GM21423 (cell line): Measurements from ENCODE around the gene ZBTB1.
A peak's percentile ranks its signal among the peaks of the same experiment; 100 is the strongest.

Source experiments
- ATAC-seq: cut with Tn5 transposase; IDR thresholded peaks from one replicate; pipeline ENCODE4 v1.9.1; 2021; ENCODE audit warnings: mild to moderate bottlenecking, moderate library complexity; ENCODE audit not compliant: unreplicated experiment

ZBTB1 gene

GRCh38 chr14:64504310-64504896 lies at the start of gene ZBTB1:
ZBTB1 (plus strand) TSS chr14:64504770; CDS start chr14:64521505, 16,735 bp downstream.
- peak; percentile 27 for ATAC-seq

DNA sequence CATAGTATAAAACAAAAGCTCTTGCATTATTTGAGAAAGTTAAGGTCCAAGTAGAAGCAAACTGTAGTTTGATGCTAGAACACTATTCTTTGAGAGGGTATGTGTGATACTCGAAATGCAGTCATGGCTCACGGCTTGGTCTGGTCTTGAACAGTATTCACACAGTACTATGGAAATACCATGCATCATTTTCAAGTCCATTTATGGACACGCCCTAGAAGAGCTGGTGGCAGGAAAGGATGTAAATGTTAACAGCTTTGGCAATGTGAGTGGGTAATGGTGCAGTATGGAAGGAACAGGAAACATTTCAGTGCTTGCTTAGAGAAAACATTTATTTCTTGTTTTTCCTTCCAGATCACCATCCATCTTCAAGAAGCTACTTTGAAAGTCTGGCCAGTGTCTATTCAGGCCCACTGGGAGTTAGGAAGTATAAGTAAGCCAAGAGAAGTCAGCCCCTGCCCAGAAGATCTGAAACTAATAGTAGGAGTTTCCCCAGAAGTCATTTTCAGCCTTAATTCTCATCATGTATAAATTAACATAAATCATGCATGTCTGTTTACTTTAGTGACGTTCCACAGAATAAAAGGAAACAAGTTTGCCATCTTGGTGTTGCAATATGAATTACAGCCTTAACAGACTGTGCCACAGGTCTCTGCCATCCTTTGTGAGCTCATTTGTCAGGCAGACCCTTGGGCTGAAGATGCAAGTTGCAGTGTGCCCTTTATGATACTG lies 45.0 kb upstream of the ZBTB1 start:
- ATAC-seq: no peak

DNA sequence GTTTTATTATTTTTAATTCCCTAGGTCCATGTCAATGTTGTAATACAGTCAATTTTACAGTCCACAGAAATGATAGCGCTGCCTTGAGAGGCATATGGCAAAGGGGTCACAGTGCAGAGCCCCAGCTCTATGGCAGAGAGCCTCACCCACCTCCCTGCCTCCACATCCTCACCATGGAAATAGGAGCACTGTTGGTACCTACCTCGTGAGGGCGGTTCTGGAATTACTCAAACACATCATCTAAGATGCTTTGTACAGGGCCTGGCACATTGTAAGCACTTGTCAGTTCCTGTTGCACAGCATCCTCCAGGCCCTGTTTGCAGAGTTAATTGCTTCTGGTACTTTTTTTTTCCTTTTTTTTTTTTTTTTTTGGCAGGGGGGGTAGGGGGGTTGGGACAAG lies 43.3 kb upstream of the ZBTB1 start:
- no peak for ATAC-seq

- no peak for ATAC-seq
Observed at GRCh38 chr14:64463195-64463594, 41.4 kb upstream of the ZBTB1 start.

GRCh38 chr14:64463873-64464272 lies 40.7 kb upstream of the ZBTB1 start:
- ATAC-seq: no peak

- peak; percentile 1 for ATAC-seq
Observed at GRCh38 chr14:64464651-64465050, 39.9 kb upstream of the ZBTB1 start.

DNA sequence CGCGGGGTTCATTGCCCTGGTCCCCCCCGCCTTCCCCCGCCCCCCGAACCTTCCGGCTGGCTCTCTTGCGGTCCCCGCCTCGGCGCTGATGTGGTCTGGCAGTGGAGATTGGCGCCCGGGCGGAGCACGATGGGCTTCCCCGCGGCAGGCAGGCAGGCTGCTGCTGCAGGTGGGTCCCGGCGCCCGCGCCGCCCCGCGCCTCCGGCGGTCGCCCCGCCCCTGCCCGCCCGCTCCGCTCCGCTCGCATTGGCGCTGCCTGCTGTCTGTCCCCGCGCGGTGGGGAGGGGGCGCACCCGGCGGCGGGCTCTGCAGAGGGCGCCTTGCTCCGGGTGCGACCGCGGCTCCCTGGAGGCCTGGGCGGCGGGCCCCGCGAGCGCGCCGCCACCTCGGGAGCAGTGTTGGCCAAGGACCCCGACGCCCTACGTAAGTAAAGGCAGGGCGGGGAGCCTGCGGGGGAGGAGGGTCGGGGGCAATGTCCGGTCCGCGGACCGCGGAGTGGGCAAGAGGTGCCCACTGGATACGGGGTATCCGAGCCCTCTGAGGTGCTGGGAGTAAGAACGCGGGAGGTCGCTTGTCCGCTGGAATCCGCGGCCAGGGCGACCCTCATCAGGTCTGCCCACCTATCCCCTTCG lies 39.3 kb upstream of the ZBTB1 start, which contains the start of gene AKAP5:
TSS of gene AKAP5 (plus strand) at position 309 of the 632 bp plus-strand sequence. CDS start 2,896 bp downstream, outside the sequence.
- ATAC-seq: peak; percentile 74

DNA sequence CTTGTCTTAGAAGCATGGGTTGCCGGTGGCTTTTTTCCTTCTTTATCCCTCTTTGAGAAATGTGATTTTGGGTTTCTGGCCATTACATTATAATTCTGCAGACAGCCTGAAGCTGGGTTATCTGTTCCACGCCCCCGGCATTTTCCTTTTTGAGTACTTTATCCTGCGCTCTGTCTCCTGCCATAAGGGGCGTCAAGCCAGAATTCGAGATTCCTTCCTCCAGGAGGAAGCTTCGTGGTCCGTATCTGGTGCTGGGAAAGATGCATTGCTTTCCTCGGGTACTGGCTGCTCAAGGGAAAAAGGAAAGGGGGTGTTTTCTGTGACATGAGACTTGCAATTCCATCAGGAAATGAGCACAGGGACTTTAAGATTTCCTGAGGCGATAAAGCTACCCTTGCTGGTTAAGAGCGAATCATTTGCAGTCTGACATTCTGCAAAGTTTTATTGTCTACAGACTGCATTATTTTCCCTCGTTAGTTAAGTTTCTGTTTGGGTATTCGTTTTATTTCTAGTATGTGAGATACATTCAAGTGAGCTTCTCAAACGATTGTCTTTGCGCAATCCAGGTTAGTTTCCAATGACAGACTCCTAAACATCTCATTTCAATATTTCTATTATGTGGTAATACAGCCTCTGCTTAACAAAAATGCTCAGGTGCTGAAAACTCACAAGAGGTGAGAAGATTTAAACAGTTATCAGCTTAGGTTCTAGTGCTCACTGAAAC lies 38.6 kb upstream of the ZBTB1 start:
- no peak for ATAC-seq

- ATAC-seq: no peak
Observed at GRCh38 chr14:64467101-64467500, 37.5 kb upstream of the ZBTB1 start.

DNA sequence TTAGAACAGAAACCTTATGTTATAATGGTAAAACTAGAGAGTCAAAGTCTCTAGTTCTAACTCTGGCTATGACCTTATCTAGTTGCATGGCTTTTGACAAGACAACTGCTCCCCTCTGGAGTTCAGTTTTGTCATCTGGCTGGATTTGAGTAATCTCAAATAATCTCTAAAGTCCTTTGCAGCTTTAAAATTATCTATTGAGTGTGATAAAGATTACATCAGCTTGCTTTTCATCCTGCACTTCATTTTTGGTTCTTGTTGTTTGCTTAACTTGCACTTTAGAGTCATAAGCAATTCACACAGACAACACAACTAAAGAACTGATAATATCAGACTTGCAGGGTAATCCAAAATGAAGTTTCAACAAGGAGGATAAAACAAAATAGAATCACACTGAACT lies 37.0 kb upstream of the ZBTB1 start:
- ATAC-seq: no peak

DNA sequence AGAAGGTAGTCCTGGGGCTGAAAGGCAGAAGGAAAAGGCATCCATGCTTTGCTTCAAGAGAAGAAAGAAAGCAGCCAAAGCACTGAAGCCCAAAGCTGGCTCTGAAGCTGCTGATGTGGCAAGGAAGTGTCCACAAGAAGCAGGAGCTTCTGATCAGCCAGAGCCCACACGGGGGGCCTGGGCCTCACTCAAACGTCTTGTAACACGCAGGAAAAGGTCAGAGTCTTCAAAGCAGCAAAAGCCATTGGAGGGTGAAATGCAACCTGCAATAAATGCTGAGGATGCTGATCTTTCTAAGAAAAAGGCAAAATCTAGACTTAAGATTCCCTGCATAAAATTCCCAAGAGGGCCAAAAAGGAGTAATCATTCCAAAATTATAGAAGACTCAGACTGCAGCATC lies 36.1 kb upstream of the ZBTB1 start:
- no peak for ATAC-seq

DNA sequence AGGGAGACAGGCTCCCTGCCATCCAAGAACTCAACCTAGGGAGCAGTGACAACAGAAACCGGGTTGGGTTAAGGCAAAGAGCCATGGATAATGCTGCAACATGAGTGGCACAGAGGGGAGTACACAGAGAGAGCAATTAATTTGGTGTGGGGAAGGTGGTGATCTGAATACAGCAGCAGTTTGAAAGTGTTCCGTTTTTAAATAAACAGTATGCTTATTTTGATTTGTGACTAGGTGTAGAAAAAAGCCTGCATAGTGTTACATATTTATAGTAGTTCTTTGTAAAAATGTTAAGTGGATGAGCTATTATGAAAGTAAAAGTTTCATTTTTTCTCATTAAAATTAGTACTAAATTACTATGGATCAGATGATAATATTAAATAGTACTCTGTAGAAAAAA lies 30.5 kb upstream of the ZBTB1 start:
- ATAC-seq: no peak

GRCh38 chr14:64474698-64475097 lies 29.9 kb upstream of the ZBTB1 start:
- ATAC-seq: no peak

- ATAC-seq: no peak
Observed at GRCh38 chr14:64475585-64476273, 28.8 kb upstream of the ZBTB1 start.

- ATAC-seq: no peak
Observed at GRCh38 chr14:64476438-64476837, 28.1 kb upstream of the ZBTB1 start.

GRCh38 chr14:64478634-64479250 lies 25.8 kb upstream of the ZBTB1 start:
- no peak for ATAC-seq

GRCh38 chr14:64488590-64489099 lies 15.9 kb upstream of the ZBTB1 start:
- no peak for ATAC-seq

DNA sequence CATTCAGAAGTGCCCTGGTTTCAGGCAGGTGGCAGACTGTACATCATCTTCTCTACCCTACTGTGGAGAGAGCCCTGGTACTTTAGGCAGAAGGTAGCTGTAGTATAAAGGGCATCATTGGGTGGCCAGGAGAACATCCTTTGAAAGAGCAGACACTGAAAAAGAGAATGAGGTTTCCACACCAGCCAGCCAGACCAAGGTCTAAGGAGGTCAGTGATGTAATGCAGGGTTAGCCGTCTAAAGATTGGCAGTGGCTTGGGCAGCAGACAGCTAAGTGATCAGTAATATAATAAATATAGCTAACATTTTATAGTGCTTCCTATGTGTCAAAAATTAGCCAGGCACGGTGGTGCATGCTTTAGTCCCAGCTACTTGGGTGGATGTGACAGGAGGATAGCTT lies 12.9 kb upstream of the ZBTB1 start:
- no peak for ATAC-seq

GRCh38 chr14:64493455-64493854 lies 11.1 kb upstream of the ZBTB1 start:
- ATAC-seq: no peak

- ATAC-seq: no peak
Observed at GRCh38 chr14:64495252-64495651, 9.3 kb upstream of the ZBTB1 start.
